Left ventricle myocardium inferior (tissue), 1 donor: ENCODE measurements around the gene TSSC4. TPM values are rescaled to one million over a fixed set of nuclear protein-coding genes. Genes with fewer than 3 reads are reported as not detected.

ENCODE experiments used
- DNase-seq: peaks from one replicate; pipeline ENCODE4 v3.0.0-alpha.2; 2020
- H3K27ac ChIP-seq: fragments of 200-600 bp; replicated peaks from 2 replicates; pipeline ENCODE4 v1.8.0; 2021
- H3K27me3 ChIP-seq: fragments of 200-600 bp; 2 replicates; pipeline ENCODE4 v1.8.0; 2021; ENCODE audit warnings: low read depth
- H3K36me3 ChIP-seq: fragments of 200-600 bp; 2 replicates; pipeline ENCODE4 v1.8.0; 2021
- H3K4me1 ChIP-seq: fragments of 200-600 bp; 2 replicates; pipeline ENCODE4 v1.8.0; 2021
- H3K4me3 ChIP-seq: fragments of 200-600 bp; 2 replicates; pipeline ENCODE4 v1.8.0; 2021; ENCODE audit warnings: mild to moderate bottlenecking, moderate library complexity
- H3K9me3 ChIP-seq: fragments of 200-600 bp; replicated peaks from 2 replicates; pipeline ENCODE4 v1.8.0; 2021
- intact Hi-C: fragments of 100-400 bp; cut with micrococcal nuclease; formaldehyde crosslinking; loops from one replicate; pipeline ENCODE4 v1.11.0; 2022
- total RNA-seq: library from RNA; stranded (reverse); fragmentation: NEBNext Ultra II Directional; extraction: Animal tissue kit (Norgen Biotek cat#: 25700); gene quantifications from one replicate; pipeline ENCODE4 v1.2.1, GENCODE V29; 2021
- TF ChIP-seq, protein P1 (sequence below): fragments of 200-600 bp; IDR thresholded peaks from 2 replicates; pipeline ENCODE4 v1.8.0; 2021; ENCODE audit warnings: antibody characterized with exemption, mild to moderate bottlenecking, borderline replicate concordance
- donor health status: DM: no; HTN: yes; CAD: no; lungs with severe emphysema.

Gene TSSC4
- total RNA-seq, 1 donor from 2014 or later: 31.7 TPM

DNA sequence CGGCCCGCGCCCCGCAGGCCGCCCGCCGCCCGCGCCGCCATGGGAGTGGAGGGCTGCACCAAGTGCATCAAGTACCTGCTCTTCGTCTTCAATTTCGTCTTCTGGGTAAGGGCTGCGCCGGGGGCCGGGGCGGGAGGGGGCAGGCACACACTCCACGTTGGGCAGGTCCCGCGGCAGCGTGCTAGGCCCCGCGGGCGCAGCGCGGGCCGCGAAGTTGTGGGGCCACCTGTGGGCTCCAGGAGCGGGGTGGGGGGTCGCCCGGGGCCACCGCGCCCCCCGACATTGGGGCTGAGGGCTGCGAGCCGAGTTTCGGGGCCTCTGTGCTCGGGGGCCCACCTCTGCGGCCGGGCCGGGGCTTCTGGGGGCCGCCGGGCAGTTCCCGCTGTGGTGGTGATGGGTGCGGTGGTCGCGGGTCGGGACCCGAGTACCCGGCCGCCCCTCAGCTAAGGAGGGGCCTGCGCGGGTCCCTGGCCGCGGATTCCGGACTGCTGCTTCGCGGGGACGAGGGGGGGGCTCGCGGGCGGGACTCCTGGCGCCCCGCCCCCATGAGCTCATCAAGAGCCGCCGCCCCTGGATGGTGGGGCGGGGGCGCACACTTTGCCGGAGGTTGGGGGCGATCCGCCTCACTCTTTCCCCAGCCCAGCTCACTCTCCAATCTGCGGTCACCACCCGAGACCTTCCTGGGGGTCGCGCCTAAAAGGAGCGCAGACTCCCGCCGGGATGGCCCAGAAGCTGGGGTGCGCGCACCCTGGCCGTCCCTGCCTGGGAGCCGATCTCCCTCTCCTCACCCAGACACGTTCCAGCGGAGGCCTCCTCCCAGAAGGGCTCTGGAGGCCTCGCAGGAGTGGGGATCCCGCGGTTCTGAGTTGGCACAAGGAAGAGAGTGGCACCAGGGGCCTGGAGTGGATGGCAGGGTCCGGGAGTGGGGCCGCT, 22.8 kb upstream of the TSSC4 start:
- TF ChIP-seq, protein P1, sequence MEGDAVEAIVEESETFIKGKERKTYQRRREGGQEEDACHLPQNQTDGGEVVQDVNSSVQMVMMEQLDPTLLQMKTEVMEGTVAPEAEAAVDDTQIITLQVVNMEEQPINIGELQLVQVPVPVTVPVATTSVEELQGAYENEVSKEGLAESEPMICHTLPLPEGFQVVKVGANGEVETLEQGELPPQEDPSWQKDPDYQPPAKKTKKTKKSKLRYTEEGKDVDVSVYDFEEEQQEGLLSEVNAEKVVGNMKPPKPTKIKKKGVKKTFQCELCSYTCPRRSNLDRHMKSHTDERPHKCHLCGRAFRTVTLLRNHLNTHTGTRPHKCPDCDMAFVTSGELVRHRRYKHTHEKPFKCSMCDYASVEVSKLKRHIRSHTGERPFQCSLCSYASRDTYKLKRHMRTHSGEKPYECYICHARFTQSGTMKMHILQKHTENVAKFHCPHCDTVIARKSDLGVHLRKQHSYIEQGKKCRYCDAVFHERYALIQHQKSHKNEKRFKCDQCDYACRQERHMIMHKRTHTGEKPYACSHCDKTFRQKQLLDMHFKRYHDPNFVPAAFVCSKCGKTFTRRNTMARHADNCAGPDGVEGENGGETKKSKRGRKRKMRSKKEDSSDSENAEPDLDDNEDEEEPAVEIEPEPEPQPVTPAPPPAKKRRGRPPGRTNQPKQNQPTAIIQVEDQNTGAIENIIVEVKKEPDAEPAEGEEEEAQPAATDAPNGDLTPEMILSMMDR: no peak
- Histone ChIP-seq H3K27ac (peak overlapping the region; percentile 99), H3K4me3 (peak overlapping the region; percentile 100), H3K9me3 (no peaks in the 10 kb centered on the region), H3K27me3 (no peaks in the 10 kb centered on the region), H3K36me3 (no peaks in the 10 kb centered on the region), H3K4me1 (peaks cover 75% of the 10 kb centered on the region)
- intact Hi-C loops: loop anchor here (10.0 kb wide), 1 partner anchor 63 kb away; no protein-coding TSS in a partner anchor
- peak; percentile 75 for DNase-seq

DNA sequence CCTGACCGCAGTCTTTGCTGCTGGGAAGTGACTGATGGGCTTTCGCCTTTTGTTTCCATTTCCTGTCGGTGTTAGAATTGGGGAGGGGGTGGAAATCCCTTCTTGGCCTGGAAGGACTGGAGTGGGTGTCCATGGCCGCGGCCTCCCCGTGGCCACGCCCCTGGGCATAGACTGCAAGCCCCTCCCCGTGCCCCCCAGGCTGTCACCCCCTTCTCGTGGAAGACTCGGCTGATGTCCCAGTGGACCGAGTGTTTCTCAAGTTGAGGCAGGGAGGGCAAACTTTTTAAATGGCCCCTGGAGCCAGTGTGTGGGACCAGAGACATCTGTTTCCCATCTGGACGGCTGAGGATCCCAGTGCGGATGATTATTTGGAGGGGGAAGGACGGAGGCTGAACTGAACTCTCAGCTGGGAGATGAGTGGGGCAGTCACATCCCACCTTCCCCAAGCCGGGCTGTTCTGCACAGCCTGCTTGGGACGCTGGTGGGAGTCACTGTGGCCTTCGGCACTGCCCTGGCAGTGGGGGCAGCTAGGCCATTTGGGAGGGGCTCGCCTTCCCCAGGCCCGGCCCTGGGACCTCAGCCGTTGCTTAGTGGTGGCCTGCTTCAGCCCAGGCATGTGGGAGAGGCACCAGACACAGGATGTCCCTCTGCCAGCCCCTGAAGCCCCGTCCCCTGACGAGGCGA, 21.9 kb upstream of the TSSC4 start:
- no peaks in the 10 kb centered on the region for H3K36me3 ChIP-seq
- H3K27me3 ChIP-seq: no peaks in the 10 kb centered on the region
- peak overlapping the region; percentile 100 for H3K4me3 ChIP-seq
- intact Hi-C loops: loop anchor here (10.0 kb wide), 1 partner anchor 64 kb away; no protein-coding TSS in a partner anchor
- DNase-seq: peak; percentile 62
- TF ChIP-seq, protein P1: no peak
- peak overlapping the region; percentile 99 for H3K27ac ChIP-seq
- H3K4me1 ChIP-seq: peaks cover 78% of the 10 kb centered on the region
- no peaks in the 10 kb centered on the region for H3K9me3 ChIP-seq

DNA sequence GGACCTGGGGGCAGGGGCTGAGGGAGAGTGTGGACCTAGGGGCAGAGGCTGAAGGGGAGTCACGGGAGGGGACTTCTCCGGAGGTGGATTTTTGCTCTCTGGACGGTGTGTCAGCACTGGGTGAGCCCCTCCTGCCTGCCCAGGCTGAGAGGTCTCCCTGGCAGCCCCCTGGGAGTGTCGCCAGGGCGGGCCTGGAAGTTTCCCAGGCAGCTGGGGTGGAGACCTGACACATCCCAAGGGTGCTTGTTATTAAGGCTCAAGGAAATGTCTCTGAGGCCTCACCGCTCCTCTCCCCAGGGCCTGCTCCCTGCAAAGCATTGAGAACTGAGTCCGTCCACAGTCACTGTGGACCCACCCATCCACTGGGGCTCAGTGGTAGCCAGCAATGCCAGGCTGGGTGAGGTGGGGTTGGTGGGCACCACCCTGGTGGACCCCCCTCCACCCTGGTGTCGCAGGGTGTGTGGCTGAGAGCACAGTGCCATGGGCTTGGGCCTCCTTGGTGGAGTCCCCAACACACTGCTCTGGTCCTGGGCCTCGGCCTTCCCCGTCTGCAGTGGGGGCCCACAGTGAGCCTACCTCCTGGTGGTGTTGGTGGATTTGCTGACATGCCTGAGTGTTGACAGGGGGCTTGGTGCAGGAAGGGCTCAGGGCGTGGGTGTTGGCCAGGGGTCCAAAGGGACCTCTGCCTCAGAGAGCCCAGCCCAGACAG, 20.9 kb upstream of the TSSC4 start:
- H3K27ac ChIP-seq: peak overlapping the region; percentile 99
- no peaks in the 10 kb centered on the region for H3K36me3 ChIP-seq
- DNase-seq: peak; percentile 15
- TF ChIP-seq, protein P1: no peak
- intact Hi-C loops: loop anchor here (10.0 kb wide), 1 partner anchor 65 kb away; no protein-coding TSS in a partner anchor
- H3K9me3 ChIP-seq: no peaks in the 10 kb centered on the region
- H3K4me3 ChIP-seq: peak overlapping the region; percentile 100
- no peaks in the 10 kb centered on the region for H3K27me3 ChIP-seq
- H3K4me1 ChIP-seq: peaks cover 86% of the 10 kb centered on the region

DNA sequence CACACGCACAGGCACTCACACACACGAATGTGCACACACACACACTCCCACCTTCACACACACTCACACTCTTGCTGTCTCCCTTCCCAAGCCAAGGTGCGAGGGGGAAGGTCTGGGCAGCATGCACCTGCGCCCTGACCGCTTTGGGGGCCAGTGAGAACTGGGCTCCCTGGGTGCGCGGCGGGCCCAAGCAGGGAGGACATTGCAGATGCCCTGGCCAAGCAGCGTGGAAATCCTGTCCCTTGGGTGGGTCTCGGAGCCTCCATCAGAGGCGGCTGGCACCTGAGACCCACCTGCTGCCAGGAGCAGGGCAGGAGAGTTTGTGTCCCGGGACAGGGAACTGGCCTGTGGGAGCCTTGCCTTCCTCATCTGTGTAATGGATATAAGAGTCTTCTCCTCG, 20.2 kb upstream of the TSSC4 start:
- DNase-seq: peak; percentile 15
- Histone ChIP-seq H3K4me1 (peaks cover 94% of the 10 kb centered on the region), H3K4me3 (peak overlapping the region; percentile 100), H3K27ac (peak overlapping the region; percentile 99), H3K27me3 (no peaks in the 10 kb centered on the region), H3K36me3 (peaks cover 3% of the 10 kb centered on the region), H3K9me3 (no peaks in the 10 kb centered on the region)
- intact Hi-C loops: no loop called here
- TF ChIP-seq, protein P1: no peak

DNA sequence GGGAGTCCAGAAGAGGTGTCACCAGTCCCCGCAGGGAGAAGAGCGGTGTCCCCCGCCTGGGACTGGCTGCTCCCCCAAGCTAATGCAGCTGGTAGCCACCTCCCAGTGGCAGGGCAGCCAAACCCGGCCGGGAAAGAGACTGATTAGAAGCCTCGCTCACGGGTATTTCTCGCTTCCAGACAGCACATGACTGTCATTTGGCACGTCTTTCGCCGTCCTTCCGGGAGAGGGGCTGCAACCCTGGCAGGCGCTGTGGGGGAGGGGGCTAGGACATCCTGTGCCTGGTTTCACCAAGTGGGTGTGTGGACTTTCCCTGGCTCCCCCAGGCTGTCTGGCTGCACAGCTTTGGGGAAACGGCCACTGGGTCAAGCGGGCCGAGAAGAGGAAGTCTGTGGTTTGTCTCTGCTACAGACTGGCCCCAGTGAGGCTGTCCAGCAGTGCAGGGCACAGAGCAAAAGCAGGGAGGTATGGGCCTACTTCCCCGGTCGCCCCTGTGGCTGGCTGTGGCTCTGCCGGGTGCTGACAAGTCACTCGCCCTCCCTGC, 19.7 kb upstream of the TSSC4 start:
- H3K4me1 ChIP-seq: peaks cover 95% of the 10 kb centered on the region
- intact Hi-C loops: no loop called here
- peak overlapping the region; percentile 99 for H3K27ac ChIP-seq
- no peaks in the 10 kb centered on the region for H3K27me3 ChIP-seq
- DNase-seq: peak; percentile 80
- TF ChIP-seq, protein P1: no peak
- H3K9me3 ChIP-seq: no peaks in the 10 kb centered on the region
- H3K36me3 ChIP-seq: peaks cover 7% of the 10 kb centered on the region
- peak overlapping the region; percentile 100 for H3K4me3 ChIP-seq
